WTC11 (cell line): ENCODE measurements around the gene SETD3.

Source experiments
- CREB1 ChIP-seq: sonication (generic); formaldehyde crosslinking; IDR thresholded peaks from 2 replicates; pipeline ENCODE4 v1.8.0; 2023; ENCODE audit warnings: mild to moderate bottlenecking, missing genetic modification reagents
- CTCF ChIP-seq: fragments of 200-600 bp; IDR thresholded peaks from 2 replicates; pipeline ENCODE4 v1.8.0; 2022; ENCODE audit warnings: antibody characterized with exemption
- HMGA2 ChIP-seq: fragments of 250-450 bp; sonication (Bioruptor Pico); IDR thresholded peaks from 2 replicates; pipeline ENCODE4 v1.4.0; 2021; ENCODE audit warnings: mild to moderate bottlenecking, moderate library complexity
- NFE2L1 ChIP-seq: sonication (generic); formaldehyde crosslinking; IDR thresholded peaks from 2 replicates; pipeline ENCODE4 v1.8.1; 2023; ENCODE audit warnings: missing genetic modification reagents
- OVOL2 ChIP-seq: fragments of 250-450 bp; sonication (Bioruptor Pico); IDR thresholded peaks from 2 replicates; pipeline ENCODE4 v1.9.0; 2021; ENCODE audit warnings: mild to moderate bottlenecking, borderline replicate concordance
- TF ChIP-seq, protein P1 (sequence below): sonication (generic); formaldehyde crosslinking; conservative IDR thresholded peaks from 2 replicates; pipeline ENCODE4 v1.8.1; 2022; ENCODE audit warnings: mild to moderate bottlenecking, missing genetic modification reagents

DNA sequence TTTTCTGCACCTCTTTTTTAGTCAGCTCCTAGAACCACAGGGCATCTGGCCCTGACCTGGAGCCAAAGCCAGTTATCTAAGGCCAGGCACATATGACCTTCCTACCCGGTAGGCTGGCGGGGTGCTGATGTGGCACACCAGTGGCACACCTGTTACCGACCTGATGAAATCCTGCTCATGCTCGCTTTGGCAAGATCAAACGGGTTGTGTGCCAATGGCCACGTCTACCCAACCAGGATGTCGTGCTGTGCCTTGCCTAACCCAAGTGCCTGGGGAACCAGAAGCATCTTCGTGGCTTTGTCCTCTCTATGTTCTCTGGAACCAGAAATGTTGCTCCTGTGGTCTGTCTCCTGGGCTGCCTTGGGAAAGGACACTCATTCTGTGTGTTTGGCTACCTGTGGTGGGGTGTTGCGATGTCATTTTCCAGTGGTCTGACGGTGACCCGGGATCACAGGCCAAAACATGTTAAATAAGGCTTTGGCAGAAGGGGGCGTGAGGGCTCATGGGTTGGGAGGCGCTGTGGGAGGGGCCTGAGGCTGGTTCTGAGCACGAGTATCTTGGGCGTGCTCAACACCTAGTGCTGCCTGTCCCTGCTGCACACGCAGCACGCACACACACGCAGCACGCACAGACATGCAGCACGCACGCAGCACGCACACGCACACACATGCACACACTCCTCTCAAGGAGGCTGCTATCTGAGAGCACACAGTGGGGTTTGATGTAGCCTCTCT is 28.4 kb upstream of the SETD3 start:
- TF ChIP-seq, protein P1, sequence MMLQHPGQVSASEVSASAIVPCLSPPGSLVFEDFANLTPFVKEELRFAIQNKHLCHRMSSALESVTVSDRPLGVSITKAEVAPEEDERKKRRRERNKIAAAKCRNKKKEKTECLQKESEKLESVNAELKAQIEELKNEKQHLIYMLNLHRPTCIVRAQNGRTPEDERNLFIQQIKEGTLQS (CRISPR knock-in tag) = no peak
- no peak for TF ChIP-seq CTCF
- no peak for TF ChIP-seq NFE2L1
- TF ChIP-seq OVOL2 (CRISPR knock-in tag) = no peak
- TF ChIP-seq HMGA2 (CRISPR knock-in tag) = no peak
- TF ChIP-seq CREB1 (CRISPR knock-in tag) = no peak
